Measurements from ENCODE around the gene NDUFA8.

Gene NDUFA8

GRCh38 chr9:122186301-122186700, 26.7 kb upstream of the NDUFA8 start:
- H3K4me3 ChIP-seq (ENCODE audit: low read length): no peak overlapping the region
- no peak for DNase-seq (ENCODE audit: low read depth)
- TF ChIP-seq CTCF (IDR thresholded peaks at IDR 0.05; ENCODE audit: insufficient read depth, low read depth, low read length, missing control alignments): no peak

GRCh38 chr9:122184551-122184950, 25.0 kb upstream of the NDUFA8 start:
- TF ChIP-seq CTCF (IDR thresholded peaks at IDR 0.05; ENCODE audit: insufficient read depth, low read depth, low read length, missing control alignments): no peak
- no peak for DNase-seq (ENCODE audit: low read depth)

GRCh38 chr9:122183501-122183900, 23.9 kb upstream of the NDUFA8 start:
- TF ChIP-seq CTCF (IDR thresholded peaks at IDR 0.05; ENCODE audit: insufficient read depth, low read depth, low read length, missing control alignments): no peak
- H3K4me3 ChIP-seq (ENCODE audit: low read length): no peak overlapping the region
- DNase-seq (ENCODE audit: low read depth): no peak

More at GRCh38 chr9:122184551-122184950, 25.0 kb upstream of the NDUFA8 start:
- no peak overlapping the region for H3K4me3 ChIP-seq (ENCODE audit: low read length)

GRCh38 chr9:122180633-122181032, 21.1 kb upstream of the NDUFA8 start:
- TF ChIP-seq CTCF (IDR thresholded peaks at IDR 0.05; ENCODE audit: insufficient read depth, low read depth, low read length, missing control alignments): no peak
- peak; percentile 69 for DNase-seq (ENCODE audit: low read depth)
- no peak overlapping the region for H3K4me3 ChIP-seq (ENCODE audit: low read length)

- TF ChIP-seq CTCF (IDR thresholded peaks at IDR 0.05; ENCODE audit: insufficient read depth, low read depth, low read length, missing control alignments): no peak
- DNase-seq (ENCODE audit: low read depth): no peak
- no peak overlapping the region for H3K4me3 ChIP-seq (ENCODE audit: low read length)
Observed at GRCh38 chr9:122179690-122180074, 20.1 kb upstream of the NDUFA8 start.

GRCh38 chr9:122179054-122179689, 19.6 kb upstream of the NDUFA8 start:
- no peak for DNase-seq (ENCODE audit: low read depth)
- no peak for TF ChIP-seq CTCF (IDR thresholded peaks at IDR 0.05; ENCODE audit: insufficient read depth, low read depth, low read length, missing control alignments)
- H3K4me3 ChIP-seq (ENCODE audit: low read length): no peak overlapping the region

- DNase-seq (ENCODE audit: low read depth): no peak
- no peak for TF ChIP-seq CTCF (IDR thresholded peaks at IDR 0.05; ENCODE audit: insufficient read depth, low read depth, low read length, missing control alignments)
- no peak overlapping the region for H3K4me3 ChIP-seq (ENCODE audit: low read length)
Observed at GRCh38 chr9:122176916-122177315, 17.3 kb upstream of the NDUFA8 start.

Data from epithelial cell of esophagus (primary cell).